Stimulated activated CD4-positive, alpha-beta T cell treated with anti-CD3 and anti-CD28 coated beads, Interleukin-1b, Interleukin-23, amount 100 ng/mL, for 24 hours (primary cell): ENCODE data around the gene DDX28.
"Not testable (repeated sequence)": the region's sequence is repeated elsewhere in the genome, so short reads cannot be mapped to it uniquely, and the experiment has no call there.

Source experiments
- DNase-seq, 4 experiments: peaks; one replicate each; pipeline ENCODE4 v3.0.0-alpha.2; 2020; ENCODE audit warnings: low read depth in 4 of 4, low spot score in 1 of 4

Gene DDX28

GRCh38 chr16:68037841-68038597 lies 15.0 kb upstream of the DDX28 start:
- DNase-seq: no peak

- no peak for DNase-seq
These were observed 12.2 kb upstream of the DDX28 start for GRCh38 chr16:68035227-68035626.

GRCh38 chr16:68033101-68033500 lies 10.1 kb upstream of the DDX28 start:
- no peak for DNase-seq

GRCh38 chr16:68031951-68032350 lies 8.9 kb upstream of the DDX28 start:
- DNase-seq: no peak

- not testable (repeated sequence) for DNase-seq
These were observed 7.1 kb upstream of the DDX28 start for GRCh38 chr16:68030108-68030507.

- no peak for DNase-seq
These were observed 6.0 kb upstream of the DDX28 start for GRCh38 chr16:68028996-68029395.

- DNase-seq: no peak
These were observed 729 bp downstream of the DDX28 start for GRCh38 chr16:68022278-68022727.

- no peak for DNase-seq
These were observed 1.5 kb downstream of the DDX28 start for GRCh38 chr16:68021490-68021889.

GRCh38 chr16:68019167-68019680 lies 3.8 kb downstream of the DDX28 start:
- no peak for DNase-seq

GRCh38 chr16:68015681-68016080 lies 7.4 kb downstream of the DDX28 start, which contains the start of gene DPEP2NB:
Gene DPEP2NB, minus strand, starts transcription at chr16:68015911. Its CDS starts 141 bp downstream, at chr16:68015770.
- no peak for DNase-seq

GRCh38 chr16:68013440-68013839 lies 9.6 kb downstream of the DDX28 start:
- no peak for DNase-seq

- not testable (repeated sequence) for DNase-seq
These were observed 13.2 kb downstream of the DDX28 start for GRCh38 chr16:68009872-68010271.

GRCh38 chr16:68009157-68009735 lies 13.8 kb downstream of the DDX28 start:
- DNase-seq: no peak

GRCh38 chr16:68005786-68006286 lies 17.2 kb downstream of the DDX28 start:
- no peak for DNase-seq

- DNase-seq: no peak
These were observed 17.8 kb downstream of the DDX28 start for GRCh38 chr16:68005211-68005610.

- no peak for DNase-seq
These were observed 20.0 kb downstream of the DDX28 start for GRCh38 chr16:68003031-68003430.

- DNase-seq: no peak
These were observed 22.6 kb downstream of the DDX28 start for GRCh38 chr16:68000450-68000849.

GRCh38 chr16:67999985-68000384 lies 23.0 kb downstream of the DDX28 start:
- DNase-seq: no peak

- DNase-seq: not testable (repeated sequence)
These were observed 24.0 kb downstream of the DDX28 start, which contains the start of gene DPEP2 for GRCh38 chr16:67998779-67999688. Gene DPEP2, minus strand, starts transcription at chr16:67999484. Its CDS starts 6,272 bp downstream, at chr16:67993212.

GRCh38 chr16:67998231-67998778 lies 24.7 kb downstream of the DDX28 start:
- DNase-seq: not testable (repeated sequence)

- DNase-seq: no peak
These were observed 26.4 kb downstream of the DDX28 start for GRCh38 chr16:67996666-67997065.
